Measurements from ENCODE around the gene UBL3. TPM values are rescaled to one million over a fixed set of nuclear protein-coding genes. Genes with fewer than 3 reads are reported as not detected.
A peak's percentile ranks its signal among the peaks of the same experiment; 100 is the strongest.

UBL3 gene
- total RNA-seq, 2 donors from 2014 or later = 36.3 to 38.2 TPM

GRCh38 chr13:29847501-29847983 lies 2.9 kb downstream of the UBL3 start:
- peak; percentile 32 for DNase-seq (ENCODE audit: low spot score)
- H3K9me3 ChIP-seq = no peaks in the 10 kb centered on the region
- H3K27ac ChIP-seq = peak overlapping the region; percentile 60 to 72
- intact Hi-C loops (cut with DNase I) = loop anchor here (2.0 kb wide), 1 partner anchor 265 kb away; no protein-coding TSS in a partner anchor
- no peaks in the 10 kb centered on the region for H3K36me3 ChIP-seq
- H3K4me3 ChIP-seq = peak overlapping the region; percentile 67 to 68
- TF ChIP-seq POLR2A (IDR thresholded peaks at IDR 0.05) (peak; percentile 33), CTCF (IDR thresholded peaks at IDR 0.05) (peak in 1 of 4 experiments; percentile 3), POLR2AphosphoS5 (IDR thresholded peaks at IDR 0.05) (peak; percentile 36)
- WGBS = under 1% methylated on average over 13 of the region's 13 CpGs
- no peaks in the 10 kb centered on the region for H3K4me1 ChIP-seq (replicated peaks)
- no peaks in the 10 kb centered on the region for H3K27me3 ChIP-seq (replicated peaks; ENCODE audit: insufficient read depth)

GRCh38 chr13:29846475-29847256 lies 3.8 kb downstream of the UBL3 start:
- TF ChIP-seq POLR2A (IDR thresholded peaks at IDR 0.05) (no peak), CTCF (IDR thresholded peaks at IDR 0.05) (no peak), POLR2AphosphoS5 (IDR thresholded peaks at IDR 0.05) (no peak)
- no peaks in the 10 kb centered on the region for H3K36me3 ChIP-seq
- intact Hi-C loops (cut with DNase I) = loop anchor here (2.0 kb wide), 1 partner anchor 266 kb away; no protein-coding TSS in a partner anchor
- 51% methylated on average over 6 of the region's 6 CpGs for WGBS
- no peak for DNase-seq (ENCODE audit: low spot score)
- peak overlapping the region in 1 of 2 donors; percentile 68 for H3K4me3 ChIP-seq
- H3K9me3 ChIP-seq = no peaks in the 10 kb centered on the region
- no peaks in the 10 kb centered on the region for H3K27me3 ChIP-seq (replicated peaks; ENCODE audit: insufficient read depth)
- H3K4me1 ChIP-seq (replicated peaks) = no peaks in the 10 kb centered on the region
- H3K27ac ChIP-seq = peak overlapping the region; percentile 60 to 72

- H3K9me3 ChIP-seq = no peaks in the 10 kb centered on the region
- no peaks in the 10 kb centered on the region for H3K27me3 ChIP-seq (replicated peaks; ENCODE audit: insufficient read depth)
- intact Hi-C loops (cut with DNase I) = loop anchor here (2.0 kb wide), 1 partner anchor 267 kb away; no protein-coding TSS in a partner anchor
- H3K27ac ChIP-seq = no peak overlapping the region
- H3K36me3 ChIP-seq = no peaks in the 10 kb centered on the region
- 73% methylated on average over 2 of the region's 2 CpGs for WGBS
- H3K4me3 ChIP-seq = no peak overlapping the region
- DNase-seq (ENCODE audit: low spot score) = no peak
- TF ChIP-seq POLR2AphosphoS5 (IDR thresholded peaks at IDR 0.05) = no peak
- peak in 3 of 4 experiments; percentile 44 to 57 (median 53) for TF ChIP-seq CTCF (IDR thresholded peaks at IDR 0.05)
- no peaks in the 10 kb centered on the region for H3K4me1 ChIP-seq (replicated peaks)
Observed at GRCh38 chr13:29845440-29846056, 4.9 kb downstream of the UBL3 start.

GRCh38 chr13:29844441-29844840 lies 6.0 kb downstream of the UBL3 start:
- Histone ChIP-seq H3K4me3 (no peak overlapping the region), H3K9me3 (no peaks in the 10 kb centered on the region), H3K27me3 (replicated peaks; ENCODE audit: insufficient read depth) (no peaks in the 10 kb centered on the region), H3K27ac (no peak overlapping the region), H3K36me3 (no peaks in the 10 kb centered on the region), H3K4me1 (replicated peaks) (no peaks in the 10 kb centered on the region)
- TF ChIP-seq POLR2AphosphoS5 (IDR thresholded peaks at IDR 0.05) (no peak), CTCF (IDR thresholded peaks at IDR 0.05) (no peak), POLR2A (IDR thresholded peaks at IDR 0.05) (no peak)
- intact Hi-C loops (cut with DNase I) = no loop called here
- no peak for DNase-seq (ENCODE audit: low spot score)
- WGBS = 97% methylated on average over 1 of the region's 1 CpG

All from prostate gland (tissue), 2 donors.